A549 (cell line): Measurements from ENCODE around the gene TEX47. TPM values are rescaled to one million over a fixed set of nuclear protein-coding genes. Genes with fewer than 3 reads are reported as not detected.
A peak's percentile ranks its signal among the peaks of the same experiment; 100 is the strongest.

Experiments
- ATAC-seq, 2 experiments: fragments of 200-7000 bp in 1 of 2; fragments of >200 bp in 1 of 2; cut with Nextera tagmentation in 1 of 2; cut with Tn5 transposase in 1 of 2; 3 replicates each; pipeline versions ENCODE4 v1.8.0 to v1.9.1; 2018 to 2020; ENCODE audit warnings: mild to moderate bottlenecking in 1 of 2, moderate library complexity in 1 of 2
- CTCF ChIA-PET: fragments of 300-600 bp; sonication (Branson Sonifier 250); formaldehyde crosslinking; extraction: SDS; loops from one replicate; lab custom pipeline; 2021; ENCODE audit warnings: antibody characterized with exemption, inconsistent platforms; lab: Yijun Ruan, JAX
- POLR2A ChIA-PET: fragments of 350-600 bp; formaldehyde crosslinking; extraction: SDS; loops from one replicate; lab custom pipeline; 2021; ENCODE audit warnings: antibody characterized with exemption, inconsistent platforms; lab: Yijun Ruan, JAX
- DNase-seq, 2 experiments: peaks; one replicate each; pipeline versions ENCODE4 v3.0.0 to v3.0.0-alpha.2; 2011 to 2016; ENCODE audit warnings: low read depth in 1 of 2, low spot score in 1 of 2
- FAIRE-seq: peaks from 2 replicates; lab custom pipeline; 2011; peaks lifted over from hg19 to GRCh38; lab: Jason Lieb, UNC
- H3K27ac ChIP-seq, 2 experiments: fragments of >200 bp; sonication (Bioruptor Twin); formaldehyde crosslinking; 3 replicates each; pipeline ENCODE4 v1.5.1; 2016 to 2017
- H3K4me1 ChIP-seq: fragments of >200 bp; sonication (Bioruptor Twin); formaldehyde crosslinking; 3 replicates; pipeline ENCODE4 v1.6.1; 2016
- H3K4me2 ChIP-seq: fragments of >200 bp; sonication (Bioruptor Twin); formaldehyde crosslinking; 3 replicates; pipeline ENCODE4 v1.6.1; 2016
- H3K4me3 ChIP-seq: fragments of >200 bp; sonication (Bioruptor Twin); formaldehyde crosslinking; 3 replicates; pipeline ENCODE4 v1.5.1; 2016
- H3K9me3 ChIP-seq: fragments of >200 bp; sonication (Bioruptor Twin); formaldehyde crosslinking; 3 replicates; pipeline ENCODE4 v1.6.1; 2016
- CBX8 ChIP-seq: fragments of 200-600 bp; sonication (generic); IDR thresholded peaks from 2 replicates; pipeline ENCODE4 v1.6.1; 2016
- FOSL2 ChIP-seq, 2 experiments: fragments of 450-650 bp in 1 of 2; fragments of >200 bp in 1 of 2; sonication (Bioruptor Twin) in 1 of 2; formaldehyde crosslinking; IDR thresholded peaks; 2 replicates each; pipeline versions ENCODE4 v1.5.0 to v1.6.1; 2016 to 2020; ENCODE audit warnings: mild to moderate bottlenecking in 1 of 2, moderate library complexity in 1 of 2
- HOXA7 ChIP-seq: fragments of 250-450 bp; sonication (Bioruptor Pico); IDR thresholded peaks from 2 replicates; pipeline ENCODE4 v1.5.0; 2020; ENCODE audit warnings: mild to moderate bottlenecking, moderate library complexity
- HOXB13 ChIP-seq: fragments of 250-450 bp; sonication (Bioruptor Pico); IDR thresholded peaks from 2 replicates; pipeline ENCODE4 v1.5.0; 2020; ENCODE audit warnings: low read depth, mild to moderate bottlenecking, moderate library complexity
- JUNB ChIP-seq: fragments of >200 bp; sonication (Bioruptor Twin); formaldehyde crosslinking; IDR thresholded peaks from 2 replicates; pipeline ENCODE4 v1.6.1; 2016
- KDM1A ChIP-seq: fragments of 200-600 bp; sonication (generic); IDR thresholded peaks from 2 replicates; pipeline ENCODE4 v1.6.1; 2016; ENCODE audit warnings: low read depth, mild to moderate bottlenecking
- MAFK ChIP-seq: fragments of 450-650 bp; IDR thresholded peaks from 2 replicates; pipeline ENCODE4 v1.6.1; 2014; ENCODE audit not compliant: partially characterized antibody
- NPAS2 ChIP-seq: fragments of 250-450 bp; sonication (Bioruptor Pico); IDR thresholded peaks from 2 replicates; pipeline ENCODE4 v1.8.0; 2022; ENCODE audit warnings: mild to moderate bottlenecking, moderate library complexity, borderline replicate concordance
- NR3C1 ChIP-seq: fragments of >200 bp; sonication (Bioruptor Twin); formaldehyde crosslinking; IDR thresholded peaks from 3 replicates; pipeline ENCODE4 v1.6.1; 2017
- POLR2A ChIP-seq: IDR thresholded peaks from 2 replicates; pipeline ENCODE4 v1.6.1; 2012; ENCODE audit warnings: mild to moderate bottlenecking, low read length
- RFX5 ChIP-seq: fragments of 450-650 bp; IDR thresholded peaks from 2 replicates; pipeline ENCODE4 v1.7.1; 2014; ENCODE audit warnings: antibody characterized with exemption, mild to moderate bottlenecking, moderate library complexity
- SREBF2 ChIP-seq: fragments of 450-650 bp; IDR thresholded peaks from 2 replicates; pipeline ENCODE4 v1.6.1; 2014; ENCODE audit warnings: mild to moderate bottlenecking, moderate library complexity
- TP53 ChIP-seq: fragments of 250-450 bp; sonication (Bioruptor Pico); IDR thresholded peaks from 2 replicates; pipeline ENCODE4 v1.5.0; 2021; ENCODE audit warnings: mild to moderate bottlenecking, moderate library complexity
- ZFP36 ChIP-seq: fragments of 450-650 bp; IDR thresholded peaks from 2 replicates; pipeline ENCODE4 v1.6.1; 2014; ENCODE audit warnings: borderline replicate concordance; ENCODE audit not compliant: partially characterized antibody
- WGBS: methylation state at CpG from one replicate; pipeline ENCODE4 v1.1.6; 2017; ENCODE audit errors: missing lambda C conversion rate; 5-methylcytosine and 5-hydroxymethylcytosine counted together
- polyA plus RNA-seq, 4 experiments: library from polyadenylated mRNA; depleted of rRNA in 3 of 4; stranded (reverse); fragments of >200 nt; fragmentation: RNase III in 1 of 4; extraction: RNeasy Plus Mini Kit Qiagen cat#74134 plus additional on column Dnase treatment in 1 of 4; gene quantifications; 2 replicates in 3 of 4; 3 replicates in 1 of 4; pipeline ENCODE4 v1.2.3, GENCODE V29; 2011 to 2017
- TF ChIP-seq, protein P1 (sequence below): fragments of 150-350 bp; IDR thresholded peaks from 2 replicates; pipeline ENCODE4 v1.6.1; 2014; ENCODE audit warnings: low read depth, mild to moderate bottlenecking, low read length
- TF ChIP-seq, protein P2 (sequence below): IDR thresholded peaks from 2 replicates; pipeline ENCODE4 v1.6.1; 2012; ENCODE audit warnings: low read depth, borderline replicate concordance
- TF ChIP-seq, protein P3 (sequence below): fragments of >200 bp; sonication (Bioruptor Twin); formaldehyde crosslinking; IDR thresholded peaks from 3 replicates; pipeline ENCODE4 v1.5.1; 2016
- TF ChIP-seq, protein P4 (sequence below): fragments of 250-450 bp; sonication (Bioruptor Pico); IDR thresholded peaks from 2 replicates; pipeline ENCODE4 v1.5.0; 2020; ENCODE audit warnings: low read depth, mild to moderate bottlenecking, moderate library complexity

Gene TEX47
- polyA plus RNA-seq, 2 of the 4 experiments (the other 2 are of a cell fraction), result not detected

DNA sequence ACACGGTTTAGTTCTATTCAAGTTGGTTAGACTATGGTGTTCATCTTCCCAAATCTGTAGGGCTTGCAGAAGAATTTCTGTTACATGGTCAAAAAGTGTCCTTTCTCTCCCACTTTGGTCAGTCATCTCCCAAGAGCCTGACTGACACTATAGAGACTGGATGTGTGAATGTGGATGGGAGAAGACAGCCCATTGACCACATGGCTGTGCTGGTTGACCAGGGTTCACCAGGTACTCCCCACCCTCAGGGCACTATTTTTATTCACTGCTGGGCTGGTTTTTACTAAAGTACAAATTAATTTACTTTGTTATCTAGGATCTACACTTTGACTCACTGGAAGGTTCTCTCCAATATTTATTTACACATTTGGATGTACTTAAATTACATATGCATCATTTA is 33.8 kb downstream of the TEX47 start:
- Histone ChIP-seq H3K27ac (no peak overlapping the region), H3K4me2 (no peak overlapping the region), H3K4me3 (no peak overlapping the region), H3K9me3 (no peaks in the 10 kb centered on the region)
- DNase-seq (no peak), FAIRE-seq (no peak), ATAC-seq (no peak)
- POLR2A ChIA-PET, result no interaction called here
- 0% methylated on average over 1 of the region's 1 CpG for WGBS
- CTCF ChIA-PET, result no interaction called here
- TF ChIP-seq RFX5 (no peak), NPAS2 (no peak)
- TF ChIP-seq, all 56 proteins: peak for 0
- H3K4me1 ChIP-seq, result peaks cover 10% of the 10 kb centered on the region

DNA sequence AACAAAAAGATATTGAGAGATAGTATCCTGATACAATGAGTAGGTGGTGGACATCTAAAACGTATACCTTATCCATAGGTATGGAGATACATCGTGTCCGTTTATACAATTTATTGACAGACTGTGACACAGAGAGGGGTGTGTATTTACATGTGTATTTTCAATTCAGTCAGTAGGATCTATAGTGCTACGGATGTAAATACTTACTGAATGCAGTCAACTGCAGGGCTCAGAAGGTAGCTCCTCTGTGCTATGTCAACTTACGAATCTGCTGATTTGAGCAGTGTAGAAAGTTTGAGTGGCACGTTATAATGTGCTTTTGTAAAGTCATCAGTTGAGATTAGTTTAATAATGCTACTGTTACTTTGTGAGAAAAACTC is 35.4 kb downstream of the TEX47 start:
- TF ChIP-seq MAFK (no peak), POLR2A (no peak), HOXB13 (no peak), NR3C1 (no peak), CBX8 (no peak), FOSL2 (IDR thresholded peaks at IDR 0.05) (no peak), FOSL2 (CRISPR knock-in tag; IDR thresholded peaks at IDR 0.05) (no peak)
- TF ChIP-seq, protein P1, sequence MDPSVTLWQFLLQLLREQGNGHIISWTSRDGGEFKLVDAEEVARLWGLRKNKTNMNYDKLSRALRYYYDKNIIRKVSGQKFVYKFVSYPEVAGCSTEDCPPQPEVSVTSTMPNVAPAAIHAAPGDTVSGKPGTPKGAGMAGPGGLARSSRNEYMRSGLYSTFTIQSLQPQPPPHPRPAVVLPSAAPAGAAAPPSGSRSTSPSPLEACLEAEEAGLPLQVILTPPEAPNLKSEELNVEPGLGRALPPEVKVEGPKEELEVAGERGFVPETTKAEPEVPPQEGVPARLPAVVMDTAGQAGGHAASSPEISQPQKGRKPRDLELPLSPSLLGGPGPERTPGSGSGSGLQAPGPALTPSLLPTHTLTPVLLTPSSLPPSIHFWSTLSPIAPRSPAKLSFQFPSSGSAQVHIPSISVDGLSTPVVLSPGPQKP, result no peak
- FAIRE-seq (no peak), ATAC-seq (peak; percentile 31 to 32; a peak in 2 of 6 replicates), DNase-seq (no peak)
- WGBS, result 13% methylated on average over 6 of the region's 6 CpGs
- H3K4me1 ChIP-seq, result peaks cover 10% of the 10 kb centered on the region
- peak overlapping the region; percentile 40; the same call in 2 of the 3 replicates for H3K4me3 ChIP-seq
- no peaks in the 10 kb centered on the region for H3K9me3 ChIP-seq
- H3K27ac ChIP-seq, result no peak overlapping the region
- peak overlapping the region; percentile 91 for H3K4me2 ChIP-seq
- ChIA-PET CTCF (no interaction called here), POLR2A (no interaction called here)

DNA sequence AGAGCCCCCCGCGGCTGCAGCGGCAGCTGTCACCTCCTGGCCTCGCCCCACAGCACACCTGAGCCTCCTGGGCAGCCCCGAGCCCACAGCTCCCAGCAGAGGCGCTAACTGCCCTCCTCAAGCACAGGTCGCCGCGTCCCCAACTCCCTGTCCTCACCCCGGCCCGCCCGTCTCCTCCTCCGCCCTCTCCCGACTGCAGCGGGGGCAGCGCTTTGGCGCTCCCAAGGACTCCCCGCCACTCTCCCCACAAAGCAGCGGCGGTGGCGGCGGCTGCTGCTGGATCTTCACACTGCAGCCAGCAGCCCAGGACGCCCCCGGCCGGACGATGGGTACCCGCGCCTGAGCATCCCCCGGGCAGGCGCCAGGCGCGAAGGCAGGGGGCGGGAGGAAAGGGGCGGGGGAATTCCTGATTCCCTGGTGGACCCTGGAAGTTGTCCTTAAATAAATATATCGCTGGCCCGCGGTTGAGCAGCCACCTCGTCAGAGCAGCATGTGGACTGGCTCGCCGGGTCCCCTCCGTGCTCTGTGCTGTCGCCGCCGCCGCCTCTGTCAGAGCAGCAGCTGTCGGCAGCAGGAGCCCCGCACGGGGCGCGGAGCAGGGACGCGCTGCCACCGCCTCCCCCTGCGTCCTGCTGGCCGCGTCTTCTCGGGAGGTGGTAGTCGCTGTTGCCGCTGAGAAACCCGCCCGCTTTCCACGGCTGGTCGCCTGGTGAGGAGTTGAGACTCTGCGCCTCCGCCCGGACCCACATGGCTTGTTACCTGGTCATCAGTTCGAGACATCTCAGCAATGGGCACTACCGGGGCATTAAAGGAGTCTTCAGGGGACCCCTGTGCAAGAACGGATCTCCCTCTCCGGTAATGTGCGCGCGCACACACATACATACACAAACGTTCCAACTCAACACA is 36.1 kb downstream of the TEX47 start, which contains the start of gene ZNF804B:
TSS of gene ZNF804B (plus strand) at position 471 of the 906 bp plus-strand sequence. CDS start at position 748, 277 bp downstream.
- no peak for DNase-seq
- peak; percentile 77 to 85 for ATAC-seq
- Histone ChIP-seq H3K27ac (no peak within 1 kb of the TSS), H3K4me1 (peaks cover 10% of the 10 kb centered on the region), H3K4me2 (peak within 1 kb of the TSS; percentile 91)
- 8% methylated on average over 41 of the region's 74 CpGs for WGBS
- POLR2A ChIA-PET, result no interaction called here
- TF ChIP-seq TP53 (CRISPR knock-in tag), result no peak
- TF ChIP-seq, protein P2, sequence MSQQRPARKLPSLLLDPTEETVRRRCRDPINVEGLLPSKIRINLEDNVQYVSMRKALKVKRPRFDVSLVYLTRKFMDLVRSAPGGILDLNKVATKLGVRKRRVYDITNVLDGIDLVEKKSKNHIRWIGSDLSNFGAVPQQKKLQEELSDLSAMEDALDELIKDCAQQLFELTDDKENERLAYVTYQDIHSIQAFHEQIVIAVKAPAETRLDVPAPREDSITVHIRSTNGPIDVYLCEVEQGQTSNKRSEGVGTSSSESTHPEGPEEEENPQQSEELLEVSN, result no peak
- TF ChIP-seq, protein P3, sequence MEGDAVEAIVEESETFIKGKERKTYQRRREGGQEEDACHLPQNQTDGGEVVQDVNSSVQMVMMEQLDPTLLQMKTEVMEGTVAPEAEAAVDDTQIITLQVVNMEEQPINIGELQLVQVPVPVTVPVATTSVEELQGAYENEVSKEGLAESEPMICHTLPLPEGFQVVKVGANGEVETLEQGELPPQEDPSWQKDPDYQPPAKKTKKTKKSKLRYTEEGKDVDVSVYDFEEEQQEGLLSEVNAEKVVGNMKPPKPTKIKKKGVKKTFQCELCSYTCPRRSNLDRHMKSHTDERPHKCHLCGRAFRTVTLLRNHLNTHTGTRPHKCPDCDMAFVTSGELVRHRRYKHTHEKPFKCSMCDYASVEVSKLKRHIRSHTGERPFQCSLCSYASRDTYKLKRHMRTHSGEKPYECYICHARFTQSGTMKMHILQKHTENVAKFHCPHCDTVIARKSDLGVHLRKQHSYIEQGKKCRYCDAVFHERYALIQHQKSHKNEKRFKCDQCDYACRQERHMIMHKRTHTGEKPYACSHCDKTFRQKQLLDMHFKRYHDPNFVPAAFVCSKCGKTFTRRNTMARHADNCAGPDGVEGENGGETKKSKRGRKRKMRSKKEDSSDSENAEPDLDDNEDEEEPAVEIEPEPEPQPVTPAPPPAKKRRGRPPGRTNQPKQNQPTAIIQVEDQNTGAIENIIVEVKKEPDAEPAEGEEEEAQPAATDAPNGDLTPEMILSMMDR, result no peak
- TF ChIP-seq SREBF2, result no peak
- no peak for TF ChIP-seq ZFP36
- TF ChIP-seq JUNB, result no peak
- no peak for TF ChIP-seq KDM1A
- no peak for TF ChIP-seq FOSL2 (IDR thresholded peaks at IDR 0.05)
- TF ChIP-seq FOSL2 (CRISPR knock-in tag; IDR thresholded peaks at IDR 0.05), result no peak
- TF ChIP-seq MAFK, result no peak
- no peak for TF ChIP-seq HOXA7 (CRISPR knock-in tag)
- TF ChIP-seq, protein P4, sequence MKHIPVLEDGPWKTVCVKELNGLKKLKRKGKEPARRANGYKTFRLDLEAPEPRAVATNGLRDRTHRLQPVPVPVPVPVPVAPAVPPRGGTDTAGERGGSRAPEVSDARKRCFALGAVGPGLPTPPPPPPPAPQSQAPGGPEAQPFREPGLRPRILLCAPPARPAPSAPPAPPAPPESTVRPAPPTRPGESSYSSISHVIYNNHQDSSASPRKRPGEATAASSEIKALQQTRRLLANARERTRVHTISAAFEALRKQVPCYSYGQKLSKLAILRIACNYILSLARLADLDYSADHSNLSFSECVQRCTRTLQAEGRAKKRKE (CRISPR knock-in tag), result no peak
- TF ChIP-seq, all 56 proteins: peak for 0
- FAIRE-seq, result no peak
- Histone ChIP-seq H3K4me3 (peak within 1 kb of the TSS; percentile 40), H3K9me3 (no peaks in the 10 kb centered on the region)
- CTCF ChIA-PET, result interaction anchor here (1.2 kb wide), 1 partner anchor 23 kb away, joined by 3 read pairs; no protein-coding TSS in a partner anchor
